Stimulated activated CD4-positive, alpha-beta T cell treated with anti-CD3 and anti-CD28 coated beads, Interleukin-4, amount 100 ng/mL, for 24 hours (primary cell): ENCODE data around the gene GATAD2A.
"Not testable (repeated sequence)": the region's sequence is repeated elsewhere in the genome, so short reads cannot be mapped to it uniquely, and the experiment has no call there.

Experiments
- DNase-seq: peaks from one replicate; pipeline ENCODE4 v3.0.0-alpha.2; 2020

Gene GATAD2A

GRCh38 chr19:19447536-19448237, 42.2 kb downstream of the GATAD2A start:
- DNase-seq: no peak

DNA sequence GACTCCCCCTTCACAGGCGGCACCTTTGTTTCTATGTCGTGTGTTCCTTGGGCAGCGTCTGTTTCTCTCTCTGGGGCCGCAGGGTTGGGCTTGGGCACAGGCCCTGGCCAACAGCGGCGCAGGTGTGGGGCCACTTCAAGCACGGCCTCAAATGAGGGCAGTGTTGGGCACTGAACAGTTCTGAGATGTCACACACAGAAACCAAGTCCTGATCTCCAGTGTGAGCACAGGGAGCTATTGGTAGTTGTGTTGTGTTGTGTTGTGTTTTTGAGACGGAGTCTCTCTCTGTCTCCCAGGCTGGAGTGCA, 42.7 kb downstream of the GATAD2A start:
- DNase-seq: no peak

- peak; percentile 46 for DNase-seq
These were observed 46.2 kb downstream of the GATAD2A start for GRCh38 chr19:19451429-19452242.

DNA sequence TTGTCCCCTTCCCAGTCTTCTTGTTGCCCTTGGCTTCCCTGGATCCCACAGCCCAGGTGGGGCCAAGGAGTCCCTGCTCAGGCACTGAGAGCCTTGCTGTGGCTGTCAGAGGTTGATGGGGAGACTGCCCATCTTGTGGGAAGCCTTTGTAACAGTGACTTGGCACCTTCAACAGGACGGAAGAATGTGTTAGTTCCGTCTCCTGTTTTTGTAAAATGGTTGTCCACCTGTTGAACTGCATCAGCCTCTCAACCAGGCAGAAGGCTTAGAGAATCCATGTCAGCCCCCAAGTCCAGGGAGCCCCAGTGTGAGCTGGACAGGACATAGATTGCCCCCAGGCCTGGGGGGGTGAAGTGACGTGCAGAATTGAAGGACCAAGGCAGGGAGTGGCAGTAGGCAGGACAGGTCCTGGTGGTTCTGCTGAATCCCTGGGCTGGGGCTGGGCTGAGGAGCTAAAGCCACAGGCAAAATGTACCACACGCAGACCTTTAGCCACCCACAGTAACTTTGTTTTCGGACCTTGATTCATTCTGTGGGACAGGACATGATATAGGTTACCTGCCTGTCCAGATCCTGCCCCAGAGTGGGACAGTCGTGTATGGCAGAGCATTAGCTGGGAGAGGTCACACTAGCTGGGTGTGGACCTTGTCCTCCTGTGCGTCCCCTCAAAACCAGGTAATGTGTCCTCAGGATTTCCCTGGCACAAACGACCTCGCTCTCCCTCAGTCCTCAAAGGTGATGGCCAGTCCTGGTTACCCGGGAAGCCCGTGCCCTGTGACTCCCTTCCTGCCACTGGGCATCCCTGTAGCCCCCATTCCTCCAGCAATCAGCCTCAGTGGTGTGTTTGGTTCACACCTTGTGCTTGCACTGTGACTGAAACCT, 47.0 kb downstream of the GATAD2A start:
- no peak for DNase-seq

DNA sequence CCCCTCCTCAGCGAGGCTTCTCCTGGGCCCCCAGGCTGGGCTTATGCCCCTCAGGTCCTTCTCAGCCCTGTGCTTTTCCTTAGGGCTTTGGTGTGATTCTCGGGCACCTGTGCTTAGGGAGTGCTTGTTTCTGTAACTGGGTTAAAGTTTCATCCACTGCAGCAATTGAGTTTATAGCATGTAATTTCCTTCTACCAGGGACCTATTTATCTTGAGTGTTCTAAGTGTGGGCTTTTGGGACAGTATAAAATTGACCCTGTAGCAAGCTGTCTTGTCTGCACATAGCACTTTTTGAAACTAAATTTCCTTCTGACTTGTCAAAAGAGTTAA, 47.6 kb downstream of the GATAD2A start:
- DNase-seq: no peak

GRCh38 chr19:19455166-19455919, 49.9 kb downstream of the GATAD2A start:
- DNase-seq: not testable (repeated sequence)

DNA sequence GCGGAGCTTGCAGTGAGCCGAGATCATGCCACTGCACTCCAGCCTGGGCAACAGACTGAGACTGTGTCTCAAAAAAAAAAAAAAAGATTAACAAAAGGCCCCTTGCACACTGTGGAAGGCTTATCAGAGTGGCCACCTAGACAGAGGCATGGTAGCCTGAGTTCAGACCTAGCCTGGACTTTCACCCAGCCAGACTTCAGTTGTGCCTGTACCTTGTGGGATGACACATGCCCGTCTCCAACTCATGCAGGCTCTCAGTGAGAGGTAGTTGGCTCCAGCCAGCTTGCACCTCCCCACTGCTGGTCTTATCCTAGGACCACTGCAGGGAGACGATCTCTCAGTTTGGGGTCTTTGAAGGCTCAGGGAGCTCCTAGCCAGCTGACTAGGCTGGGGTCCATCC, 52.2 kb downstream of the GATAD2A start:
- DNase-seq: no peak

DNA sequence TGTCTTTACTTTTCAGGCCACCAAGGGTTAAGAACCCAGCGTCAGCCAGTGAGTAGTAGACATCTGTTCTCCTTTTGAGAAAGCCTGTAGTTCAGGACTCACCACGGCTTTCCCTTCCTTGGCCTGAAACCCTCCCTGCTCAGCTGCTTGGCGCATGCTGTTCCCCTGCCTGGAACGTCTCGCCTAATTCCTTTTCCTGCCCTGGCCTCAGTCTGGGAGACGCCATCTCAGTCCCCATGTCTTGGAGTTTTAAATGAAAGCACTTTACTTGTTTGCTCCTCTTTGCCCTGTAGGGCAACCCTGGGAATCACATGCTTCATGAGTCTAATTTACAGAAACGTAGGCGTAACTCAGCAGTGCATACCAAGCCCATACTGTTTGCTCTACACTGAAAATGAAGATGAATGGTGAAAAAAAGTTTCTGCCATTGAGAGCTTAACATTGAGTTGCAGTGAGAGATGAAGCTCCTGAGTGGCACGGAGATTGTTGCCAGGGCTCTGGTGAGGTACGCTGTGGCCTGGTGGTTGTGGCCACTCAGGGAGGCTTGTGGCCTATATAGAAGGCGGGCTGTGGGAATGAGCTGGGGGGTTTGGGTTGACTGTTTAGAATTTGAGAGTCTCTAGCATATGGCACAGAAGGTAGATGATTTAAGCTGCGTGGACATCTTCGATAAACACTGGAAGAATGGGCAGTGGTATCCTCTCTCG, 52.8 kb downstream of the GATAD2A start:
- DNase-seq: no peak

- DNase-seq: no peak
These were observed 53.6 kb downstream of the GATAD2A start for GRCh38 chr19:19459073-19459472.

- DNase-seq: peak; percentile 73
These were observed 54.3 kb downstream of the GATAD2A start for GRCh38 chr19:19459707-19460251.

GRCh38 chr19:19460258-19460731, 54.8 kb downstream of the GATAD2A start:
- no peak for DNase-seq

- peak; percentile 60 for DNase-seq
These were observed 55.3 kb downstream of the GATAD2A start for GRCh38 chr19:19460761-19461265.

GRCh38 chr19:19461306-19461670, 55.8 kb downstream of the GATAD2A start:
- DNase-seq: no peak

GRCh38 chr19:19461671-19462622, 56.5 kb downstream of the GATAD2A start:
- DNase-seq: no peak

DNA sequence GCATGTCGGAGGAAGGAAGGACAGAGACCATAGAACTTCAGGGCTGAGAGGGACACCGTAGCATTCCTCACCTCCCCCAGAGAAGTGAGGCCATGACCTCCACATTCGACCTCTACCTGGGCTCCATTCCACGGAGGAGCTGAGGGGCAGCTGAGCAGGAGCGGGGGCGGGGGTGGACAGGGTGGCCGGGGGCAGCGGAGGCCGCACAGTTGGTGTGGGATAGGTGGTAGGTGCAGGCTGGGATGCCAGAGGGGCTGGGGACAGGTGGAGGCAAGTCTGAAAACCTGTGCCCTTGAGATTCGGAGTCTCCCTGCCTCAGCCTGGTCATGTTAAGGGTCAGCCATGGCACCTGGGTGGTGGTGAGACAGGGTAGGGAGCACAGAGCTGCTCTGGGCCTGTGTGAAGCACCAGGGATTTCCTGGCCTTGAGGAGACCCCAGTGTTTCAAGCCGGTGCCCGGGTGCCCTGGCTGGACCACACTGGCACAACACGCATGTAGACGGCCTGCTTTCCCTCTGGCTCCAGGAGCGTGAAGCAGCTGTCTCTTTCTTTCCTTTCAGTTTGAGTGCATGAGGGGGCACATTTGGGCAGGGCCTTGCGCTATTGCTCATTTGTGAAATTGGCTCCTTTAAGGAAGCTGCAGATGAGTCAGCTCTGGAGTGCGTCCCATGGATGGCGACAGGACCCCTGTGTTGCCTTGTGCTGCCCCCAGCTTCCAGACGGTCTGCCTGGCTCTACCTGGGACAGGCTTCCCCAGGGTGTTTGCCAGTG, 58.1 kb downstream of the GATAD2A start:
- DNase-seq: no peak

- no peak for DNase-seq
These were observed 59.0 kb downstream of the GATAD2A start for GRCh38 chr19:19464339-19465098.

GRCh38 chr19:19465436-19466070, 60.1 kb downstream of the GATAD2A start:
- no peak for DNase-seq

DNA sequence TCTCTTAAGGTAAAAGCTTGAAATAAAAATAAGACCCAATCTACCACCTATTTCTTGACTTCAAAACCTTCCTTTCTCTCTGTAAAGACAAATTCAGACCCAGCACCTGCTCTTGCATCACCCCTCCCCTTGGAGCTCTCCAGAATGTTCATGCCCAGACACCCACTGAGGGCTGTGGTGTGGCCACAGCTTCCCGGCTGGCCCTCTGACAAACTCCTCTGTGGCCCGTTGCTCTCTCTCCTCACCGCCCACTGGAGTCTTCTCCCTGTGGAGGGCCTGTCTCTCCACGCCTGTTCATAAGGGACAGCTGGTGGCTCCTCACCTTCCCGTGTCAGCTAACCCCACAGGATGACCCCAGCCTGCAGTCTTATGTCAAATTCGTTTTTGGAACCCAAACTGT, 60.7 kb downstream of the GATAD2A start:
- DNase-seq: no peak
